ENCODE data around the gene METAP1. TPM values are rescaled to one million over a fixed set of nuclear protein-coding genes. Genes with fewer than 3 reads are reported as not detected.

Gene METAP1
- total and polyA plus RNA-seq, 2 of the 8 experiments (the other 6 are each of a cell fraction or from before 2014, with no cell fraction given): 50.6 to 85.2 TPM

GRCh38 chr4:99029018-99029735, 33.7 kb downstream of the METAP1 start (continued):
- TF ChIP-seq CHD7 (IDR thresholded peaks at IDR 0.05; ENCODE audit: insufficient replicate concordance, low read length) (no peak), SP1 (IDR thresholded peaks at IDR 0.05; ENCODE audit: low read depth, low read length) (no peak), SIX5 (IDR thresholded peaks at IDR 0.05; ENCODE audit: low read depth, low read length) (no peak)
